Measurements from ENCODE around the gene GALNT14.
"Not testable (repeated sequence)": the region's sequence is repeated elsewhere in the genome, so short reads cannot be mapped to it uniquely, and the experiment has no call there.

DNA sequence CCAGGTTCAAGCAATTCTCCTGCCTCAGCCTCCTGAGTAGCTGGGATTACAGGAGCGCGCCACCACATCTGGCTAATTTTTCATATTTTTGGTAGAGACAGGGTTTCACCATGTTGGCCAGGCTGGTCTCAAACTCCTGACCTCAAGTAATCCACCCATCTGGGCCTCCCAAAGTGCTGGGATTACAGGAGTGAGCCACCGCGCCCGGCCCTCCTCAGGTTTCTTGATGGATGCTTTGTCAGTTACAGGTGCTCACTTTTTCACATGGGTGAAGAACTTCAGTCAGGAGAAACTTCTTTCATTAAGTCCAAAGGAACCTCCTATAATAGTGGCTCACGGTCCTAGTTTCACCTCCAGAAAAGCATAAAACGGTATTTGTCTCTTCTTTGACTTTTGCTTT is 45.7 kb upstream of the GALNT14 start:
- not testable (repeated sequence) for TF ChIP-seq POLR2A (IDR thresholded peaks at IDR 0.05; ENCODE audit: low read length); GATA1 (IDR thresholded peaks at IDR 0.05; ENCODE audit: low read depth, low read length)

Measured in erythroblast (primary cell).